Parathyroid adenoma (tissue), 2 donors: ENCODE data around the gene ZNF750.

ENCODE experiments used
- H2AFZ ChIP-seq: fragments of 300-600 bp; sonication (generic); one replicate; pipeline ENCODE4 v1.7.0; 2017; ENCODE audit warnings: antibody characterized with exemption, mild to moderate bottlenecking
- H3K27ac ChIP-seq: fragments of 300-600 bp; sonication (generic); one replicate; pipeline ENCODE4 v1.7.0; 2017
- H3K27me3 ChIP-seq: fragments of 300-600 bp; sonication (generic); one replicate; pipeline ENCODE4 v1.7.0; 2017; ENCODE audit warnings: low read length; ENCODE audit not compliant: control insufficient read depth, insufficient read depth
- H3K36me3 ChIP-seq: fragments of 300-600 bp; sonication (generic); one replicate; pipeline ENCODE4 v1.7.0; 2017; ENCODE audit warnings: low read length; ENCODE audit not compliant: control insufficient read depth, insufficient read depth
- H3K4me1 ChIP-seq: fragments of 300-600 bp; sonication (generic); one replicate; pipeline ENCODE4 v1.7.0; 2017; ENCODE audit warnings: control low read depth
- H3K4me2 ChIP-seq: fragments of 300-600 bp; sonication (generic); one replicate; pipeline ENCODE4 v1.7.0; 2017; ENCODE audit warnings: low read length
- H3K4me3 ChIP-seq: fragments of 300-600 bp; sonication (generic); one replicate; pipeline ENCODE4 v1.7.0; 2017; ENCODE audit warnings: low read depth, low read length
- H3K79me2 ChIP-seq: fragments of 300-600 bp; sonication (generic); one replicate; pipeline ENCODE4 v1.7.0; 2017; ENCODE audit warnings: control low read depth
- H3K9ac ChIP-seq: fragments of 300-600 bp; sonication (generic); one replicate; pipeline ENCODE4 v1.7.0; 2017; ENCODE audit warnings: mild to moderate bottlenecking
- H3K9me3 ChIP-seq: fragments of 300-600 bp; sonication (generic); one replicate; pipeline ENCODE4 v1.7.0; 2017; ENCODE audit warnings: low read length; ENCODE audit not compliant: control insufficient read depth
- TF ChIP-seq, protein P1 (sequence below): fragments of 300-600 bp; sonication (generic); IDR thresholded peaks from one replicate; pipeline ENCODE4 v1.7.0; 2017; ENCODE audit warnings: antibody characterized with exemption, mild to moderate bottlenecking
- donor health status: primary hyperparathyroidism.

ZNF750 gene

DNA sequence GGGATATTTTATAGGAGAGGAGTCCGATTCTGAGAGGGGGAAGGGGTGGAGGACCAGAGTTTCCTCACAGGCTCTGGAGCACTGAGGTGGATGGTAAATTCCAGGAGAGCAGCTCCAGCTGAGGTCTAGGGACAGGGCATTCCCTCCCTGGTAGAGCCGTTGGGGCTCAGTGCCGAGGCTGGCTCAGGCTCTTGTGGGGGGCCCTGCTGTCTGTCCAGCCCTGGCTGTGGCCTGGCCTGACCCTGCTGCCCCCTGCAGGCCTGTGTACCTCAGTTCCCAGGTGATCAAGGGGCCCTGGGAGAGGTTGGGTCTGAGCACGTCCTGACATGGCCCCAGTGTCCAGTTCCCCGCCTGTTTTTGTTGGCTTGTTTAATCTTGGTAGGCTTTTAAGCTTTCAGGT is 16.8 kb downstream of the ZNF750 start:
- Histone ChIP-seq H3K4me3 (no peak overlapping the region), H3K4me1 (no peaks in the 10 kb centered on the region), H3K9me3 (no peaks in the 10 kb centered on the region), H3K79me2 (peaks cover 4% of the 10 kb centered on the region), H3K27ac (no peak overlapping the region), H2AFZ (no peak overlapping the region), H3K9ac (no peak overlapping the region), H3K27me3 (no peaks in the 10 kb centered on the region), H3K36me3 (no peaks in the 10 kb centered on the region), H3K4me2 (no peak overlapping the region)
- TF ChIP-seq, protein P1, sequence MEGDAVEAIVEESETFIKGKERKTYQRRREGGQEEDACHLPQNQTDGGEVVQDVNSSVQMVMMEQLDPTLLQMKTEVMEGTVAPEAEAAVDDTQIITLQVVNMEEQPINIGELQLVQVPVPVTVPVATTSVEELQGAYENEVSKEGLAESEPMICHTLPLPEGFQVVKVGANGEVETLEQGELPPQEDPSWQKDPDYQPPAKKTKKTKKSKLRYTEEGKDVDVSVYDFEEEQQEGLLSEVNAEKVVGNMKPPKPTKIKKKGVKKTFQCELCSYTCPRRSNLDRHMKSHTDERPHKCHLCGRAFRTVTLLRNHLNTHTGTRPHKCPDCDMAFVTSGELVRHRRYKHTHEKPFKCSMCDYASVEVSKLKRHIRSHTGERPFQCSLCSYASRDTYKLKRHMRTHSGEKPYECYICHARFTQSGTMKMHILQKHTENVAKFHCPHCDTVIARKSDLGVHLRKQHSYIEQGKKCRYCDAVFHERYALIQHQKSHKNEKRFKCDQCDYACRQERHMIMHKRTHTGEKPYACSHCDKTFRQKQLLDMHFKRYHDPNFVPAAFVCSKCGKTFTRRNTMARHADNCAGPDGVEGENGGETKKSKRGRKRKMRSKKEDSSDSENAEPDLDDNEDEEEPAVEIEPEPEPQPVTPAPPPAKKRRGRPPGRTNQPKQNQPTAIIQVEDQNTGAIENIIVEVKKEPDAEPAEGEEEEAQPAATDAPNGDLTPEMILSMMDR: no peak

DNA sequence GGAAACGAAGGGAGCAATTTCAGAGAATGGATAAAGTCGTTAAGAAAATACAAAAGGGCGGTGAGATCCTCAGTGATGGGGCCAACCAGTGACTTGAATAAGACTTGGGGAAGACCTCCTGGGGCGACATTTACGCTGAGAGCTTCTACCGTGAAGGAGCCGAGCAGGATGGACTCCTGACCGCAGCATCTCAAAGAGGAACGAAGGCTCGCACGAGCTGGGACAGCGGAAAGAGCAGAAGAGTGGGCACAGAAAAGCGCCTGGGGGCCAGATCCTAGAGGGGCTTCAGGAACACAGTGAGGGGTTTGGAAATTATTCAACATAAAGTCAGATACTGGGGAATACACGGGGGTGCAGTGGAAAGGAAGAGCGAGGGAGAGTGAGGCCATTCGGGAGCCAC is 17.5 kb downstream of the ZNF750 start:
- Histone ChIP-seq H3K9me3 (no peaks in the 10 kb centered on the region), H3K27ac (no peak overlapping the region), H3K4me3 (no peak overlapping the region), H3K27me3 (no peaks in the 10 kb centered on the region), H3K79me2 (no peaks in the 10 kb centered on the region), H3K36me3 (no peaks in the 10 kb centered on the region), H3K9ac (no peak overlapping the region), H3K4me1 (no peaks in the 10 kb centered on the region), H3K4me2 (no peak overlapping the region), H2AFZ (no peak overlapping the region)
- TF ChIP-seq, protein P1: no peak

DNA sequence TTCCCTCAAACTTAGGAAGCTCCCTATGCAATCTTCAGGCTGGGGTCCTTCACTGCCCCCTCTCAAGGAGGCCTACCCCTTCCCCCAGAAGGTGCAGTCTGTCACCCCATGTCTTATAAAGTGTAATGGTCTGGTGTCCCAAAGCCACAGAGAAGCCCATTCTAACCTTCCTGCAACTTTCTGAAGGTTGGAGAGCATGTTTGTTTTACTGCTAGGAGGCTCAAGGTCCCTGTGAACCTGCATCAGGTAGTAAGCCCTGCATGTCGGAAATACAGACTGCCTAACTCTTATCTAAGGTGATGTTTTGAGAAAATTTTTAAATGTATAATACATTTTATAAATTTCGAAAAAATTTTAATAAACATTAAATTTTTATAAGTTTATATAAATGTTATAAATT is 18.3 kb downstream of the ZNF750 start:
- H3K27me3 ChIP-seq: no peaks in the 10 kb centered on the region
- H3K79me2 ChIP-seq: no peaks in the 10 kb centered on the region
- TF ChIP-seq, protein P1: no peak
- H3K4me1 ChIP-seq: no peaks in the 10 kb centered on the region
- H3K4me2 ChIP-seq: no peak overlapping the region
- H3K9me3 ChIP-seq: no peaks in the 10 kb centered on the region
- H3K36me3 ChIP-seq: no peaks in the 10 kb centered on the region
- H3K27ac ChIP-seq: no peak overlapping the region
- H3K9ac ChIP-seq: no peak overlapping the region
- H2AFZ ChIP-seq: no peak overlapping the region
- no peak overlapping the region for H3K4me3 ChIP-seq

DNA sequence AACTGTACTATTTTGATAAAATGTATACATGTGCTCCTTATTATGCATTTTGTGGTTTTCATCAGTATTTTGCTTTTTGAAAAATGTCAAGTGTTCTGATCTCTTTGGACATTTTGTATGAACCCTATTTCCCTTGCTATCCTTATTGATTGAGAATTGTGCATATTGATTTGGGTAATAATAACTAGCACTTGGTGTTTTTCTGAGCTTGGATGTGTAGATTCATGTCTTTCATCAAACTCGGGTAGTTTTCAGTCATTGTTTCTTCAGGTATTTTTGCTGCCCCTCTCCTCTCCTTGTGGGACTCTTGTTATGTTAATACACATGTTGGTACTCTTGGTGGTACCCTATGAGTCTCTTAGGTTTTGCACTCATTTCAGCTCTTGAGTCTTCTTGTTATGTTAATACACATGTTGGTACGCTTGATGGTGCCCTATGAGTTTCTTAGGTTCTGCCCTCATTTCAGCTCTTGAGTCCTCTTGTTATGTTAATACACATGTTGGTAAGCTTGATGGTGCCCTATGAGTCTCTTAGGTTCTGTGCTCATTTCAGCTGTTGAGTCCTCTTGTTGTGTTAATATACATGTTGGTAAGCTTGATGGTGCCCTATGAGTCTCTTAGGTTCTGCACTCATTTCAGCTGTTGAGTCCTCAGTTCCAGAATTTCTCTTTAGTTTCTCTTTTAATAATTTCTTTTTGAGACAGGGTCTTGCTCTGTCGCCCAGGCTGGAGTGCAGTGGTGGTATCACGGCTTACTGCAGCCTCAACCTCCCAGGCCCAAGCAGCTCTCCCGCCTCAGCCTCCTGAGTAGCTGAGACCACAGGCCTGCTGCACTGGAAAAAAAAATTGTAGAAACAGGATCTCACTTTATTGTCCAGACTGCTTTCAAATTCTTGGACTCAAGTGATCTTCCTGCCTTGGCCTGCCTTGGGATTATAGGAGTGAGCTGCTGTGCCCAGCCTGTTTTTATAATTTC is 19.3 kb downstream of the ZNF750 start:
- no peak overlapping the region for H3K4me2 ChIP-seq
- H3K27me3 ChIP-seq: no peaks in the 10 kb centered on the region
- H3K9me3 ChIP-seq: no peaks in the 10 kb centered on the region
- H3K9ac ChIP-seq: no peak overlapping the region
- no peaks in the 10 kb centered on the region for H3K79me2 ChIP-seq
- no peak overlapping the region for H2AFZ ChIP-seq
- TF ChIP-seq, protein P1: no peak
- H3K4me1 ChIP-seq: no peaks in the 10 kb centered on the region
- H3K4me3 ChIP-seq: no peak overlapping the region
- no peak overlapping the region for H3K27ac ChIP-seq
- no peaks in the 10 kb centered on the region for H3K36me3 ChIP-seq

DNA sequence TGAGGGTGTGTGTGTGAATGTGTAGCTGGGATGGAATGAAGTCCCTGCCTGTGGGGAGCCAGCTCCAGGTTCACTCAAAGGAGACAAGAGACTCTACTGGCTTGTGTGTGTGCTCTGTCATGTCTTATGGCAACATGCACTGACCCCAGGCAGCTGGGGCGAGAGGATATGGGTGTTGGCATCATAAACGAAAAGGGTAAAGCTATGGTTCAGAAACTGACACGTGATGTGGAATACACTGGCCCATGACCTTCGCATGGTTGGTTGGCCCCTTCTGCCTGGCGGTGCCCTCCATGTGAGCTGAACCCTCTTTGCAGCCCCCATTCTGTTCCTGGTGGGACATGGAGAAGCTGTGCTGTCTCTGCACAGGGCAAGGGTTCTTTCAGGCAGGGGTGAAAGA is 21.9 kb downstream of the ZNF750 start:
- Histone ChIP-seq H3K27me3 (no peaks in the 10 kb centered on the region), H3K27ac (no peak overlapping the region), H3K36me3 (no peaks in the 10 kb centered on the region), H3K4me2 (no peak overlapping the region), H3K4me1 (no peaks in the 10 kb centered on the region), H3K9ac (no peak overlapping the region), H3K79me2 (peaks cover 2% of the 10 kb centered on the region), H2AFZ (no peak overlapping the region), H3K4me3 (no peak overlapping the region), H3K9me3 (no peaks in the 10 kb centered on the region)
- TF ChIP-seq, protein P1: no peak
